Right lobe of liver (tissue), 6 donors: Measurements from ENCODE around the gene DOP1A. TPM values are rescaled to one million over a fixed set of nuclear protein-coding genes. Genes with fewer than 3 reads are reported as not detected.
A peak's percentile ranks its signal among the peaks of the same experiment; 100 is the strongest.

Experiments
- ATAC-seq, 4 donors: fragments of 200-7000 bp; cut with Tn5 transposase; one replicate each; pipeline ENCODE4 v1.9.1; 2020; ENCODE audit warnings: mild to moderate bottlenecking in 4 of 4, moderate library complexity in 4 of 4
- DNase-seq, 3 donors: peaks; one replicate each; pipeline ENCODE4 v3.0.0-alpha.2; 2020
- H3K27ac ChIP-seq, 3 donors: fragments of 200-600 bp; one replicate each; pipeline ENCODE4 v1.8.0; 2022
- H3K27me3 ChIP-seq, 2 donors: fragments of 200-600 bp; one replicate each; pipeline ENCODE4 v1.8.0; 2022
- H3K36me3 ChIP-seq, 4 donors: fragments of 200-600 bp; sonication (generic) in 1 of 4; one replicate each; pipeline versions ENCODE4 v1.5.1 to v1.8.0; 2017 to 2022; ENCODE audit warnings: control low read depth in 1 of 4
- H3K4me1 ChIP-seq, 4 donors: fragments of 200-600 bp; sonication (generic) in 1 of 4; one replicate each; pipeline versions ENCODE4 v1.5.1 to v1.8.0; 2017 to 2022; ENCODE audit warnings: control low read depth in 1 of 4
- H3K4me3 ChIP-seq, 3 donors: fragments of 200-600 bp; one replicate each; pipeline ENCODE4 v1.8.0; 2022
- H3K9me3 ChIP-seq, 4 donors: fragments of 200-600 bp; sonication (generic) in 1 of 4; one replicate each; pipeline versions ENCODE4 v1.5.1 to v1.8.0; 2017 to 2022; ENCODE audit warnings: control low read depth in 1 of 4
- POLR2A ChIP-seq: fragments of 450-650 bp; IDR thresholded peaks from one replicate; pipeline ENCODE4 v1.6.1; 2017; ENCODE audit warnings: antibody characterized with exemption, mild to moderate bottlenecking
- WGBS: methylation state at CpG from one replicate; pipeline ENCODE4 v1.1.6; 2018; ENCODE audit warnings: low coverage, low lambda C conversion rate; ENCODE audit not compliant: insufficient coverage; ENCODE audit errors: missing lambda C conversion rate; 5-methylcytosine and 5-hydroxymethylcytosine counted together
- intact Hi-C, 2 donors: fragments of 100-400 bp; cut with DNase I; formaldehyde crosslinking; loops; one replicate each; pipeline versions ENCODE4 v1.11.2 to v1.14.1; 2022
- total RNA-seq, 6 experiments: library from RNA; depleted of rRNA in 2 of 6; stranded (reverse); fragments of >200 nt in 2 of 6; fragmentation: NEBNext Ultra II Directional in 3 of 6; extraction: Animal tissue kit (Norgen Biotek cat#: 25700) in 3 of 6; gene quantifications; one replicate each; pipeline versions ENCODE4 v1.1.0 to v1.2.4, GENCODE V29; 2016 to 2023
- TF ChIP-seq, protein P1 (sequence below), 4 donors: fragments of 200-600 bp in 3 of 4; fragments of 450-650 bp in 1 of 4; IDR thresholded peaks; one replicate each; pipeline versions ENCODE4 v1.5.1 to v1.8.0; 2016 to 2022; ENCODE audit warnings: antibody characterized with exemption in 4 of 4, mild to moderate bottlenecking in 2 of 4
- donor health status: DM: no; HTN: yes; CAD: no.
- donor health status: DM: no; HTN: no; CAD: no.
- donor health status: DM: no; HTN: no; CAD: no.
- donor health status: DM: no; HTN: yes; CAD: no.
- donor health status: DM: no; HTN: yes; CAD: no.

Gene DOP1A
- total RNA-seq, 6 experiments from 2014 or later: 8.9 to 15.1 (median 9.5) TPM

DNA sequence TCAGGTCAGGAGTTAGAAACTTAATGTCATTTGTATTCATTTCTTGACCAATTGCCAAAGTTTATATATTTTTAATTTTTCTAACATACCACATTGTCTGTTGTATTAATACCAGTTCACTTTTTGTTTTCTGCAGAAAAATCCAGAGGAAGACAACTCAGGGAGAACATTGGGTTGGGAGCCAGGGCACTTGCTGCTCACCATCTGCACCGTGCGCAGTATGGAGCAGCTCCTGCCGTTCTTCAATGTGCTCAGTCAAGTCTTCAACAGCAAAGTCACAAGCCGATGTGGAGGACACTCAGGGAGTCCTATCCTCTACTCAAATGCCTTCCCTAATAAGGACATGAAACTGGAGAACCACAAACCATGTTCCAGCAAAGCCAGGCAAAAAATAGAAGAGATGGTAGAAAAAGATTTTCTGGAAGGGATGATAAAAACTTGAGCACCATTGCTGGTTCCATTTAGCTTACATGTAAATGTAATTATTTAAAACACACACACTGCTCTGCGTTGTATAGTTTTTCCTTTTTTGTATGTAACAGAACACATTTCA is 100.3 kb downstream of the DOP1A start:
- H3K4me3 ChIP-seq: no peak overlapping the region
- no peaks in the 10 kb centered on the region for H3K9me3 ChIP-seq
- H3K4me1 ChIP-seq: no peaks in the 10 kb centered on the region
- DNase-seq: no peak
- H3K27ac ChIP-seq: no peak overlapping the region
- TF ChIP-seq, protein P1, sequence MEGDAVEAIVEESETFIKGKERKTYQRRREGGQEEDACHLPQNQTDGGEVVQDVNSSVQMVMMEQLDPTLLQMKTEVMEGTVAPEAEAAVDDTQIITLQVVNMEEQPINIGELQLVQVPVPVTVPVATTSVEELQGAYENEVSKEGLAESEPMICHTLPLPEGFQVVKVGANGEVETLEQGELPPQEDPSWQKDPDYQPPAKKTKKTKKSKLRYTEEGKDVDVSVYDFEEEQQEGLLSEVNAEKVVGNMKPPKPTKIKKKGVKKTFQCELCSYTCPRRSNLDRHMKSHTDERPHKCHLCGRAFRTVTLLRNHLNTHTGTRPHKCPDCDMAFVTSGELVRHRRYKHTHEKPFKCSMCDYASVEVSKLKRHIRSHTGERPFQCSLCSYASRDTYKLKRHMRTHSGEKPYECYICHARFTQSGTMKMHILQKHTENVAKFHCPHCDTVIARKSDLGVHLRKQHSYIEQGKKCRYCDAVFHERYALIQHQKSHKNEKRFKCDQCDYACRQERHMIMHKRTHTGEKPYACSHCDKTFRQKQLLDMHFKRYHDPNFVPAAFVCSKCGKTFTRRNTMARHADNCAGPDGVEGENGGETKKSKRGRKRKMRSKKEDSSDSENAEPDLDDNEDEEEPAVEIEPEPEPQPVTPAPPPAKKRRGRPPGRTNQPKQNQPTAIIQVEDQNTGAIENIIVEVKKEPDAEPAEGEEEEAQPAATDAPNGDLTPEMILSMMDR (IDR thresholded peaks at IDR 0.05): no peak
- TF ChIP-seq POLR2A: no peak
- WGBS: 89% methylated on average over 5 of the region's 5 CpGs
- H3K27me3 ChIP-seq: no peaks in the 10 kb centered on the region
- intact Hi-C loops: no loop called here
- ATAC-seq: no peak
- H3K36me3 ChIP-seq: peaks cover 10 to 78% (median 37%) of the 10 kb centered on the region in 4 donors

DNA sequence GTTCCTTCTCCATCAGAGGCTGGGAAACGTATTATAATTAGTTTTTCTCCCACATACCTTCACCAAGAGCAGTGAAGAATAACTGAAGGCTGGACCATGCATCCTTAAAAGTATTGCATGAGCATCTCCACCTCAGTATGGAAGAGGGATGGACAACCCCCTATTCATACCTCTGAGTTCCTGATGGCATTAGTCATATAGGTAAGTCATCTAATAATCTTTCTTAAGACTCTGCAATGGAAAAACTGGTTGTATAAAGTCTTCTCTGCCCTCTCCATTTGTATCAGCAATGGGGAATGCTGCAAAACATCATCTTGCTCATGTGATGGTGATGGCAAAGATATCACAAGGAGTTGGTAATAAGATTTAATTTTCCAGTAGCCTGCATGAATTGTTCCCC is 101.1 kb downstream of the DOP1A start:
- no peaks in the 10 kb centered on the region for H3K4me1 ChIP-seq
- DNase-seq: no peak
- no peaks in the 10 kb centered on the region for H3K27me3 ChIP-seq
- H3K27ac ChIP-seq: no peak overlapping the region
- no peak overlapping the region for H3K4me3 ChIP-seq
- WGBS: 71% methylated on average over 1 of the region's 1 CpG
- no peak for ATAC-seq
- H3K9me3 ChIP-seq: no peaks in the 10 kb centered on the region
- H3K36me3 ChIP-seq: peaks cover 10 to 81% (median 41%) of the 10 kb centered on the region in 4 donors
- no peak for TF ChIP-seq POLR2A
- TF ChIP-seq, protein P1 (IDR thresholded peaks at IDR 0.05): no peak
- intact Hi-C loops: no loop called here

DNA sequence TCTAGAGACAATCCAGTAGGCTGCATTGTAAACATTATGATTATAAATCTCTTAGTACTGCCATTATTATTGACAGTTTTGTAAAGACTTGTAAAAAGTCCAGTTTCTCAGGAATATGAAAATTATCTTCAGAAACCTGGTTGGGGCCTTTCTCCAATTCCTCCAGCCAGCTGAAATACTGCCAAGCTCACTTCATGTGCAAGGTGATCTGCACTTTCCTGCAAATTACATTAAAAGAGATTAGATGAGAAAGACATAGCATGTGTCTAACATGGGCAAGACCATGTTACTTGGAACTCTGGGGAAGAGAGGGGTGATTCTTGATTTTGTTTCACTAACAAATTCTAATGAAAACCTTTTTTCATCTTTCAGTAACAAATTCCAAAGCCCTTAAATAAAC is 101.6 kb downstream of the DOP1A start:
- H3K4me1 ChIP-seq: no peaks in the 10 kb centered on the region
- H3K36me3 ChIP-seq: peaks cover 10 to 87% (median 43%) of the 10 kb centered on the region in 4 donors
- H3K27ac ChIP-seq: no peak overlapping the region
- no peak for ATAC-seq
- H3K9me3 ChIP-seq: no peaks in the 10 kb centered on the region
- no peaks in the 10 kb centered on the region for H3K27me3 ChIP-seq
- no peak for DNase-seq
- no peak overlapping the region for H3K4me3 ChIP-seq
- intact Hi-C loops: no loop called here
- no peak for TF ChIP-seq POLR2A

DNA sequence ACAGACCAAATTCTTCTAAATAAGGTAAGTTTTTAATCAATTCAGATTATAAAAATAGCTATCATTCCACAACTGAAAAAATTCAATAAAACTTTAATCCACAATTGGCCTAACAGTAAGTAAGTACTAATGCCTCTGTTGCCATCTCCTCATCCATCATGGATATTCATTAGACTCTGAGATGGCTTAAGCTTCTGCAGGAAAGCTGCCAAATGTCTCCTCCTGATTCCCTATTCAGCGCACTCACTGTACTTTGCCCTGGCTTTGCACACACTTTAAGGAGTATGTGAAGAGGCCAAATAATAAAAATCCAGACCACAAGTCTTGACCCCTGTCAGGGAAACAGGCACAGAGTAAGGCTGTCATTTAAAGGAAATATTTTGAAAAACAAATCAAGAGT is 102.0 kb downstream of the DOP1A start:
- DNase-seq (no peak), ATAC-seq (peak in 1 of 4 donors; percentile 18)
- Histone ChIP-seq H3K9me3 (no peaks in the 10 kb centered on the region), H3K36me3 (peaks cover 10 to 91% (median 43%) of the 10 kb centered on the region in 4 donors), H3K27ac (no peak overlapping the region), H3K4me3 (no peak overlapping the region), H3K27me3 (no peaks in the 10 kb centered on the region), H3K4me1 (no peaks in the 10 kb centered on the region)
- WGBS: 58% methylated on average over 1 of the region's 1 CpG
- intact Hi-C loops: no loop called here
- TF ChIP-seq, protein P1 (IDR thresholded peaks at IDR 0.05): no peak
- no peak for TF ChIP-seq POLR2A

DNA sequence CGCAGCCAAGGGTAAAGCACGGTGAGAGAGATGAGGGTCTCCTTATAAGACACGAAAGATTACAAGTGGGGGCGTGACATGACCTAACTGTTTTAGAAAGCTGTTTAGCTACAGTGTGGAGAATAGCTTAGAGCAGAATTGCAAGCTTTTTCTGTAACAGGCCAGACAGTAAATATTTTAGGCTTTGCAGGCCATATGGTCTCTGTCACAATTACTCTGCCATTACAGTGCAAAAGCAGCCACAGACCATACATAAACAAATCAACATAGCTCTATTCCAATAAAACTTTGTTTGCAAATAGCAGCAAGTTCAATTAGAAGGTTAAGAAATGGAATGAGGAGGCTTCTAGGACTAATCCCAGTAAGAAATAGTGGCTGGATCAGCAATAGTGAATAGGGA is 108.8 kb downstream of the DOP1A start:
- no peaks in the 10 kb centered on the region for H3K4me1 ChIP-seq
- intact Hi-C loops: no loop called here
- DNase-seq (no peak), ATAC-seq (no peak)
- H3K27me3 ChIP-seq: no peaks in the 10 kb centered on the region
- peaks cover under 1 to 57% (median 32%) of the 10 kb centered on the region in 4 donors for H3K36me3 ChIP-seq
- TF ChIP-seq POLR2A: no peak
- TF ChIP-seq, protein P1 (IDR thresholded peaks at IDR 0.05): no peak
- no peaks in the 10 kb centered on the region for H3K9me3 ChIP-seq
- WGBS: 77% methylated on average over 4 of the region's 4 CpGs
- H3K27ac ChIP-seq: no peak overlapping the region
- no peak overlapping the region for H3K4me3 ChIP-seq
